Measurements from ENCODE around the gene ARHGAP10.

The ARHGAP10 gene

GRCh38 chr4:148109216-148109615 is 377.3 kb downstream of the ARHGAP10 start:
- no peak for DNase-seq

DNA sequence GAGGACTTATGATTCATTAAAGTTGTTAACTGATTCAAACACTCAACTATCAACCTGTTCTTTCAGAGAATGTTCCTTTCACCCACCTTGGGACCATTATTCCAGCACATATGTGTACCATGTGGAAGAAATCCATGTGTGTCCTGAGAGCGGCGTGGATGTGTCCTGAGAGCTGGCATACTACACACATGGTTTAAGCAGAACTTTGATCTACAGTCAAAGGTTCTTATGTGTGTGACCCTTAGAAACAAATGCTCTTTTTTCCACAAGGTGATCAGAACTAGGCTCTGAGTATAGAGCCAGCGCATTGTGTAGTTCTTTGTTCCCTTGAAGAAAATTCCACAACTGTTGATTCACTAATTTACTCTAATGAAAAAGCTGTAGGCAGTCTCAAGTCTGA is 378.3 kb downstream of the ARHGAP10 start:
- no peak for DNase-seq

GRCh38 chr4:148112231-148112982 is 380.5 kb downstream of the ARHGAP10 start:
- no peak for DNase-seq

DNA sequence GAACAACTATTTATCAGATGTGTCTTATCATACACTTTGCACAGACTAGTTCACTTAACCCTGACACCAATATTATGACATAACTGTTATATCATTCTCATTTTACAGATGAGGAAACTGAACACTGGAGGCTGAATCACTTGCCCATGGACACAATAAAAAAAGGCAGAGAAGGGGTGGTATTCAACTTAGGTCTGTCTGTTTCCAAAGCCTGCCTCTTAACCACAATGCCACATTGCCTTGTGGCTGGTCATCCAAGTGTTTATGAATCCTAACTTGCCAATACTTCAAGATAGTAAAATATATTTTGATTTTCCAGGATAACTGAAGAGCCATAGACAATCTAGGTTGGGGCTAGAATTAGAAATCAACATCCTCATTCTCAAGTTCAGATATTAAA is 382.5 kb downstream of the ARHGAP10 start:
- no peak for DNase-seq

GRCh38 chr4:148116264-148116663 is 384.4 kb downstream of the ARHGAP10 start:
- no peak for DNase-seq

- no peak for DNase-seq
These were observed 385.1 kb downstream of the ARHGAP10 start for GRCh38 chr4:148116969-148117368.

DNA sequence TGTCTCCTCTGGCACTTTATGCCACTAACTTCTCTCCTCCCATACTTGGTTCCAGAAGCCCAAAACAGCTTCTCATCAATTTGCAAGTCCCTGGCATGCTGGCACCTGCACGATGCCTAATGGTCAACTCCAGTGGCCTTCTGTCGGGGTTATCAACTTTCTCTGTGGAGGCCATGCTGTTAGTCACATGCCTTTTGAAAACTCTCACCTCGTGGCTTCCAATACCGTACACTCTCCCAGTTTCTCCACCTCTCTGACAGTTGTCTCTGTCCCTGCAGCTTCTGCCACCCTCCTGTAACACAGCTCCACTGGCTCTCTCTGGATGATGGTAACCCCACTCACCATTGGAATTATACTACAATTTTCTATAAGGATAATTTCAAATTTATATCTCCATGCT is 386.3 kb downstream of the ARHGAP10 start:
- no peak for DNase-seq

GRCh38 chr4:148118633-148119032 is 386.7 kb downstream of the ARHGAP10 start:
- DNase-seq = no peak

GRCh38 chr4:148120216-148120615 is 388.3 kb downstream of the ARHGAP10 start:
- DNase-seq = no peak
